Mesendoderm (in vitro differentiated cells): Measurements from ENCODE around the gene ZBTB22.
"Not testable (repeated sequence)": the region's sequence is repeated elsewhere in the genome, so short reads cannot be mapped to it uniquely, and the experiment has no call there.

Source experiments
- DNase-seq: peaks from one replicate; pipeline ENCODE4 v3.0.0; 2013
- H2AK5ac ChIP-seq: 2 replicates; pipeline ENCODE4 v1.6.1; 2013; ENCODE audit warnings: low read length, inconsistent platforms
- H2BK120ac ChIP-seq: 2 replicates; pipeline ENCODE4 v1.6.1; 2013; ENCODE audit warnings: low read depth, mild to moderate bottlenecking, low read length, moderate library complexity, mixed read lengths
- H2BK15ac ChIP-seq: replicated peaks from 2 replicates; pipeline ENCODE4 v1.6.1; 2013; ENCODE audit warnings: low read depth, mild to moderate bottlenecking, moderate library complexity
- H2BK5ac ChIP-seq: 2 replicates; pipeline ENCODE4 v1.6.1; 2013; ENCODE audit warnings: low read length, inconsistent platforms
- H3K18ac ChIP-seq: 2 replicates; pipeline ENCODE4 v1.6.1; 2013; ENCODE audit warnings: mild to moderate bottlenecking, low read length, mixed read lengths
- H3K23ac ChIP-seq: one replicate; pipeline ENCODE4 v1.6.1; 2013; ENCODE audit warnings: low read length
- H3K27ac ChIP-seq: 2 replicates; pipeline ENCODE4 v1.5.1; 2013; ENCODE audit warnings: low read depth, mild to moderate bottlenecking, inconsistent platforms, low read length, moderate library complexity
- H3K27me3 ChIP-seq: 2 replicates; pipeline ENCODE4 v1.6.1; 2013; ENCODE audit warnings: low read length, control low read depth, mild to moderate bottlenecking, inconsistent platforms; ENCODE audit not compliant: insufficient read depth, poor library complexity
- H3K36me3 ChIP-seq: 2 replicates; pipeline ENCODE4 v1.6.1; 2013; ENCODE audit warnings: low read length, inconsistent platforms; ENCODE audit not compliant: control insufficient read depth, insufficient read depth
- H3K4ac ChIP-seq: one replicate; pipeline ENCODE4 v1.6.1; 2013; ENCODE audit warnings: low read depth, mild to moderate bottlenecking, low read length, moderate library complexity
- H3K4me1 ChIP-seq: 2 replicates; pipeline ENCODE4 v1.6.1; 2013; ENCODE audit warnings: low read depth, low read length, inconsistent platforms; ENCODE audit not compliant: control insufficient read depth
- H3K4me2 ChIP-seq: 2 replicates; pipeline ENCODE4 v1.6.1; 2013; ENCODE audit warnings: low read length
- H3K4me3 ChIP-seq: 2 replicates; pipeline ENCODE4 v1.5.1; 2013; ENCODE audit warnings: mild to moderate bottlenecking, low read length
- H3K56ac ChIP-seq: one replicate; pipeline ENCODE4 v1.6.1; 2013; ENCODE audit warnings: low read length
- H3K79me1 ChIP-seq: 2 replicates; pipeline ENCODE4 v1.6.1; 2013; ENCODE audit warnings: low read length, inconsistent platforms
- H3K79me2 ChIP-seq: 2 replicates; pipeline ENCODE4 v1.6.1; 2013; ENCODE audit warnings: mild to moderate bottlenecking, low read length; ENCODE audit not compliant: control insufficient read depth, insufficient read depth
- H3K9ac ChIP-seq: 2 replicates; pipeline ENCODE4 v1.6.1; 2013; ENCODE audit warnings: low read length, inconsistent platforms
- H4K5ac ChIP-seq: one replicate; pipeline ENCODE4 v1.6.1; 2013; ENCODE audit warnings: low read length
- H4K8ac ChIP-seq: one replicate; pipeline ENCODE4 v1.6.1; 2013; ENCODE audit warnings: low read depth, mild to moderate bottlenecking, control low read depth, low read length, moderate library complexity
- WGBS: extraction: QIAGEN DNeasy Blood & Tissue Kit; methylation state at CpG from one replicate; pipeline ENCODE4 v1.1.7; 2013; ENCODE audit warnings: low lambda C conversion rate, missing lambda C conversion rate; ENCODE audit not compliant: insufficient coverage; ENCODE audit errors: extremely low coverage; 5-methylcytosine and 5-hydroxymethylcytosine counted together

The ZBTB22 gene

GRCh38 chr6:33277663-33278391, 39.7 kb downstream of the ZBTB22 start:
- peak overlapping the region; percentile 52 for H3K18ac ChIP-seq
- peaks cover 25% of the 10 kb centered on the region for H3K79me2 ChIP-seq
- no peak overlapping the region for H2BK120ac ChIP-seq
- H2AK5ac ChIP-seq, result peak overlapping the region; percentile 51
- H3K27me3 ChIP-seq, result no peaks in the 10 kb centered on the region
- H3K36me3 ChIP-seq, result peaks cover 17% of the 10 kb centered on the region
- peaks cover 6% of the 10 kb centered on the region for H3K79me1 ChIP-seq
- peak overlapping the region; percentile 91 for H3K4me2 ChIP-seq
- peak overlapping the region; percentile 94 for H3K27ac ChIP-seq
- peak overlapping the region; percentile 42 for H3K4me3 ChIP-seq
- peak overlapping the region; percentile 17 for H2BK5ac ChIP-seq
- no peak overlapping the region for H4K8ac ChIP-seq
- H4K5ac ChIP-seq, result no peak overlapping the region
- WGBS, result no CpG with 5 or more reads among the region's 39 CpGs
- peak overlapping the region; percentile 100 for H3K9ac ChIP-seq
- DNase-seq, result no peak
- H3K4me1 ChIP-seq, result peaks cover 6% of the 10 kb centered on the region
- H3K4ac ChIP-seq, result no peak overlapping the region
- H3K56ac ChIP-seq, result peak overlapping the region; percentile 90
- H3K23ac ChIP-seq, result peak overlapping the region; percentile 45
- no peak overlapping the region for H2BK15ac ChIP-seq

DNA sequence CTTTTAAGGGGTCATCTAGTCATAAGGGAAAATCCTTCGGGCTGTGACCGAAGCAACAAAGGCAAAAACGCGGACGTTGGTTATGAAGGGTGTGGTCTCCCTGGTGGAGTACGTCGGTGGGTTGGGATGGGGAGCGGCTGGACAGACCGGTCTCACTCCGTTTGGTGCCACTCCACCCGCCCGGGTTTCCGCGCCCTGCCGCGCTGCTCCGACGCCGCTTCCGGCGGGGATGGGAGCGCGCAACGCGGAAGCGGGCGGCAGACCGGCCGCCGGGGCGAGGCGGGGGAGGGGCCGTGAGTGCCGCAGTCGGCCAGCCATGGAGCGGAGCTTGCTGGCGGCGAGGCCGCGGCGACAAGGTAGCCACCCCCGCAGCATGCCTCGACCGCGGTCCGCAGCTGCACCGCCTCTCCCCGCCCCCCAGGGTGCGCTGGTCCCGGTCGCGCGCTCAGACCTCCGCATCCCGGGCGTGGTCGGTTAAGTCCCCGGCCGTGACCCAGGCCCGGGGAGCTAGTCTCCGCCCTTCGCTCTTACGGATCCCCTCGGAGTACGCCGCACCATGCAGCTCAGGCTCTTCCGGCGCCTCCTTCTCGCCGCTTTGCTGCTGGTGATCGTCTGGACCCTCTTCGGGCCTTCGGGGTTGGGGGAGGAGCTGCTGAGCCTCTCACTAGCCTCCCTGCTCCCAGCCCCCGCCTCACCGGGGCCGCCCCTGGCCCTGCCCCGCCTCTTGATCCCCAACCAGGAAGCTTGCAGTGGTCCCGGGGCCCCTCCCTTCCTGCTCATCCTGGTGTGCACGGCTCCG, 40.5 kb downstream of the ZBTB22 start, which contains the start of gene B3GALT4:
B3GALT4 (plus strand) TSS at position 260 of the 799 bp plus-strand sequence; CDS start at position 557, 297 bp downstream.
- peak within 1 kb of the TSS; percentile 52 for H3K18ac ChIP-seq
- peak; percentile 97 for DNase-seq
- WGBS, result no CpG with 5 or more reads among the region's 80 CpGs
- H3K4ac ChIP-seq, result peak within 1 kb of the TSS; percentile 28
- H3K4me1 ChIP-seq, result peaks cover 6% of the 10 kb centered on the region
- H3K23ac ChIP-seq, result peak within 1 kb of the TSS; percentile 80
- H3K4me2 ChIP-seq, result peak within 1 kb of the TSS; percentile 91
- H4K8ac ChIP-seq, result no peak within 1 kb of the TSS
- H3K4me3 ChIP-seq, result peak within 1 kb of the TSS; percentile 46
- peaks cover 32% of the 10 kb centered on the region for H3K79me2 ChIP-seq
- H2BK120ac ChIP-seq, result no peak within 1 kb of the TSS
- no peak within 1 kb of the TSS for H4K5ac ChIP-seq
- H3K27me3 ChIP-seq, result no peaks in the 10 kb centered on the region
- peak within 1 kb of the TSS; percentile 59 for H2BK5ac ChIP-seq
- H3K9ac ChIP-seq, result peak within 1 kb of the TSS; percentile 100
- H3K36me3 ChIP-seq, result peaks cover 17% of the 10 kb centered on the region
- peak within 1 kb of the TSS; percentile 94 for H3K56ac ChIP-seq
- peak within 1 kb of the TSS; percentile 94 for H3K27ac ChIP-seq
- H2BK15ac ChIP-seq, result no peak within 1 kb of the TSS
- peaks cover 8% of the 10 kb centered on the region for H3K79me1 ChIP-seq
- peak within 1 kb of the TSS; percentile 51 for H2AK5ac ChIP-seq

- H2BK15ac ChIP-seq, result no peak overlapping the region
- peak overlapping the region; percentile 94 for H3K56ac ChIP-seq
- peaks cover 6% of the 10 kb centered on the region for H3K4me1 ChIP-seq
- H3K4ac ChIP-seq, result no peak overlapping the region
- H3K36me3 ChIP-seq, result peaks cover 17% of the 10 kb centered on the region
- H3K27ac ChIP-seq, result peak overlapping the region; percentile 94
- H3K18ac ChIP-seq, result no peak overlapping the region
- H3K27me3 ChIP-seq, result no peaks in the 10 kb centered on the region
- peaks cover 8% of the 10 kb centered on the region for H3K79me1 ChIP-seq
- no peak overlapping the region for H3K23ac ChIP-seq
- H3K9ac ChIP-seq, result peak overlapping the region; percentile 100
- H3K79me2 ChIP-seq, result peaks cover 34% of the 10 kb centered on the region
- H3K4me3 ChIP-seq, result peak overlapping the region; percentile 46
- H2BK120ac ChIP-seq, result no peak overlapping the region
- H3K4me2 ChIP-seq, result peak overlapping the region; percentile 83
- peak overlapping the region; percentile 59 for H2BK5ac ChIP-seq
- H2AK5ac ChIP-seq, result no peak overlapping the region
- no peak for DNase-seq
- H4K8ac ChIP-seq, result no peak overlapping the region
- H4K5ac ChIP-seq, result no peak overlapping the region
Measured at GRCh38 chr6:33276581-33276863, 41.0 kb downstream of the ZBTB22 start.

DNA sequence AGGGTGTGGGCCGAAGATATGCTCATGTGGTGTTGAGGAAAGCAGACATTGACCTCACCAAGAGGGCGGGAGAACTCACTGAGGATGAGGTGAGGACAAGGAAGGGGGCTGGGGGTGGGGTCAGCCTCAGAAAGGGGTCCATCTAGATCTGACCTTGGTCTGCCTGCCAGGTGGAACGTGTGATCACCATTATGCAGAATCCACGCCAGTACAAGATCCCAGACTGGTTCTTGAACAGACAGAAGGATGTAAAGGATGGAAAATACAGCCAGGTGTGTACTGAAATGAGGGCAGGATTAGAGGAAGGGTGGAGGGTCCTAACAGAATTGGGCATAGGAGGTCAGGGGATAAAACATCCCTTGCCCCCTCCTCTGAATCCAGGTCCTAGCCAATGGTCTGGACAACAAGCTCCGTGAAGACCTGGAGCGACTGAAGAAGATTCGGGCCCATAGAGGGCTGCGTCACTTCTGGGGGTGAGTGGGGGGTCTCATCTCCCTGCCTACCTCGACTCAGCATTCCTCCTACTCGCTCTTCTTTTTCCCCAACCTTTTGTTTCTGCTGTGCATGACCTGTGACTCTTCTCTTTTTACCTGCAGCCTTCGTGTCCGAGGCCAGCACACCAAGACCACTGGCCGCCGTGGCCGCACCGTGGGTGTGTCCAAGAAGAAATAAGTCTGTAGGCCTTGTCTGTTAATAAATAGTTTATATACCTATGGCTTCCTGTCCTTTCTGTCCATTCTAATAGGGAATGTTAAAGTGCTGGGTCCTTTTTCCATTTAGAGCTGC, 41.6 kb downstream of the ZBTB22 start:
- H4K8ac ChIP-seq, H3K18ac ChIP-seq, H3K23ac ChIP-seq, H4K5ac ChIP-seq, H2AK5ac ChIP-seq, H3K4me1 ChIP-seq, H2BK15ac ChIP-seq, H2BK5ac ChIP-seq, H3K27me3 ChIP-seq, H3K4me3 ChIP-seq, H2BK120ac ChIP-seq, H3K4ac ChIP-seq, DNase-seq: not testable (repeated sequence)
- Histone ChIP-seq H3K27ac (peak overlapping the region; percentile 94), H3K79me2 (peaks cover 36% of the 10 kb centered on the region), H3K56ac (peak overlapping the region; percentile 94), H3K36me3 (peaks cover 17% of the 10 kb centered on the region), H3K79me1 (peaks cover 10% of the 10 kb centered on the region), H3K4me2 (peak overlapping the region; percentile 83), H3K9ac (peak overlapping the region; percentile 100)
- WGBS, result no CpG with 5 or more reads among the region's 16 CpGs

- H2AK5ac ChIP-seq, result no peak overlapping the region
- H3K4me3 ChIP-seq, result peak overlapping the region; percentile 16
- H3K18ac ChIP-seq, result no peak overlapping the region
- no peak overlapping the region for H2BK15ac ChIP-seq
- no peak overlapping the region for H3K23ac ChIP-seq
- peak overlapping the region; percentile 100 for H3K9ac ChIP-seq
- H3K4ac ChIP-seq, result no peak overlapping the region
- no peak overlapping the region for H4K8ac ChIP-seq
- peak overlapping the region; percentile 72 for H3K56ac ChIP-seq
- no peak overlapping the region for H3K27ac ChIP-seq
- DNase-seq, result no peak
- peaks cover 15% of the 10 kb centered on the region for H3K36me3 ChIP-seq
- H3K79me1 ChIP-seq, result peaks cover 15% of the 10 kb centered on the region
- peaks cover 6% of the 10 kb centered on the region for H3K4me1 ChIP-seq
- no CpG with 5 or more reads among the region's 14 CpGs for WGBS
- no peak overlapping the region for H2BK120ac ChIP-seq
- no peak overlapping the region for H2BK5ac ChIP-seq
- no peaks in the 10 kb centered on the region for H3K27me3 ChIP-seq
- H3K79me2 ChIP-seq, result peaks cover 37% of the 10 kb centered on the region
- H3K4me2 ChIP-seq, result peak overlapping the region; percentile 60
- H4K5ac ChIP-seq, result no peak overlapping the region
Measured at GRCh38 chr6:33273924-33274902, 43.3 kb downstream of the ZBTB22 start.
